SK-N-DZ (cell line): ENCODE measurements around the gene DENND2C.

ENCODE experiments used
- DNase-seq: peaks from one replicate; pipeline ENCODE4 v3.0.0-alpha.2; 2015; ENCODE audit warnings: low spot score

Gene DENND2C

DNA sequence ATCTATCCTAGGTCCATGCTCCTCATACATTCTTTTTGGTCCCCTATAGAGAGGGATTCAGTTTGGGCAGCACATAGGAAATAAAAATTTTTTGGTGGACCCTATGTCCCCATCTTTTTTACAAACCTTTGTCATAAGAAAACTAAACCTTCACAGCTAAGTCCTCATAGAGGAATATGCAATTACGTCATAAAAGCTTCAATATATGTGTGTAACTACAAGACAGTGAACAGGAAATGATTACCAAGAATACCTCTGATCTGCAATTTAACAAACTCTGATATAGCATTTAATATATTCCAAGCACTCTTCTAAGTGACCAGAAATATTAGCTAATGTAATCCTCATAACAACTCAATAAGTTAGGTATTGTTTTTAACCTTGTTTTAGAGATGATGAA is 6.3 kb upstream of the DENND2C start:
- DNase-seq: no peak

DNA sequence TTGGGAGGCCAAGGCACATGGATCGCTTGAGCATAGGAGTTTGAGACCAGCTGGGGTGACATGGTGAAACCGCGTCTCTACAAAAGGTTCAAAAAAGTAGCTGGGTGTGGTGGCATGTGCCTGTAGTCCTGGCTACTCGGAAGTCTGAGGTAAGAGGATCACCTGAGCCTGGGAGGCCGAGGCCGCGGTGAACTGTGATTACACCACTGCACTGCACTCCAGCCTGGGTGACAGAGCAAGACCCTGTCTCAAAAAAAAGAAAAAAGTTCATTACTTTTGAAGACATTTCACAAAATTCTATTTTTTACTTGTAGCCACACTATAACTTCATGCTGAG is 2.1 kb upstream of the DENND2C start:
- no peak for DNase-seq

DNA sequence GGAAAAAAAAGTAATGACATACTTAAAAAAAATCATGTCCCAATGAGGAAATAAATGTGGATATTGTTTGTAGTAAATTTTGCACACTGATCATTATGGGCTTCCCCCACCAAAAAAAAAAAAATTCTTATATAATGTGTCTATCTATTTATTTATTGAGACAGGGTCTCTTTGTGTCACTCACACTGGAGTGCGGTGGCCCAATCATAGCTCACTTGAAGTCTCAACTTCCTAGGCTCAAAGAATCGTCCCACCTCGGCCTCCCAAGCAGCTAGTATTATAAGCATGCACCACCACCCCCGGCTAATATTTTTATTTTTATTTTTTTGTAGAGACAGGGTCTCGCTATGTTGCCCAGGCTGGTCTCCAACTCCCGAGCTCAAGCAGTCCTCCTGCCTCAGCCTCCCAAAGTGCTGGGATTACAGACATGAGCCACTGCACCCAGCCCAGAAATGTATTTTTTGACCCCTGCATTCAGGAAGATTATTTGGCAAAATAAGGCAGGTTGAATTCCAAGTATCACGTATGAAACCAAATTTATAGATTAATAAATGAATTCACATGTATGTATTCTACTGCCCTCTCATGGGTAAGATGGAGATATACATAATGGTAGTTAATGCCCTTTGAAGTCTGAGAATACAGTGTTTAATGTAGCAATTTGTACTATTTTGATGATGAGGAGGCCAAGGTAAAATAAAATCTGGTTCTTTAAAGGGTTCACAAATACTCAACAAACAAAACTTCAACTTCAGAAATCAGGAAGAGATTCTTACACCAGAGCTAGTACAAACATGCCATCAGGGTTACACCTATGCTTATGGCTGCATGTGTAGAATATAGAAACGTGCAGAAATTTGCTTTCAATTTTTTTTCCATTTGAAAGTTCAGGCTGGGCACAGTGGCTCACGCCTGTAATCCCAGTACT is 1.4 kb upstream of the DENND2C start:
- DNase-seq: no peak

DNA sequence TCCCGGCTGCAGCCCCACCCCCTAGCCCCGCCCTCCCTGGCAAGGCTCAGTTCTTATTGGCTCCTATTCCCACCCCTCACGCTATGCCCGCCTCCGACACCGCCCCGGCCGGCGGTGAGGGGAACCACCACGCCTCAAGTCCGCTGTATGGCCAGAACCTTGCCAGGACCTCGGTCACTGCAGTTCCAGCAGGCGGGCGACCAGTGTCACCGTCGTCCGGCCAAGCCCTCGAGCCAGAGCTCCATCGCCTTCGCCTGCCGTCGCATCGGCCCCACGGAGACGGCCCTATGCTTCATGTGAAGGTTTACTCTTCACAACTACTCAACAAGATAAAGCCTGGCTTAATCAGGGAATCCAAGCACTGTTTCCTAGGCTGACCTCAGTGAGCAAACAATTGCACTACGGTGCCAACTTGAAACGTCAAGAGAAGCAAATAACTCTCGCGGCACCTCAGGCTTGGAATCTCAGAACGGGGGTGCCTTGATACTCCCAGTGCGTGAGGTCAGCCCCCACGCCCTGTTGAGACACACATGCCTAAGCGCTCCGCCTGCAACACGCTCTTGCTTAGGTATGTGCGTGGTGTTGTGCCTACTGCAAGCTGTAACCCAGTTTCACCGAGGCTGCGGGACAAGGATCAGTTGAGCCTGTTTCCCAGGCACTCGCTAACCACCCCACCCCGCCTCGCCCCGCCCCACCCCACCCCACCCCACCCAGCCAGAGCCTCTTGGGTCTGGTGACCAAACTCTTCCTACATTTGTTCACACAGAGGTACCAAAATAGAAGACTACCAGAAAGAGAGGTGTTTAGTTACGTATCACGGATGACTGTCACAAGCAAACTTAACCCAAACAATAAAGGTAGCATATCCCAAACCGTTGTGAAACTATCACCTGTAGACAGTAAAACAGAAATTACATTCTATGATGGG is 498 bp upstream of the DENND2C start:
- DNase-seq: peak; percentile 68

DNA sequence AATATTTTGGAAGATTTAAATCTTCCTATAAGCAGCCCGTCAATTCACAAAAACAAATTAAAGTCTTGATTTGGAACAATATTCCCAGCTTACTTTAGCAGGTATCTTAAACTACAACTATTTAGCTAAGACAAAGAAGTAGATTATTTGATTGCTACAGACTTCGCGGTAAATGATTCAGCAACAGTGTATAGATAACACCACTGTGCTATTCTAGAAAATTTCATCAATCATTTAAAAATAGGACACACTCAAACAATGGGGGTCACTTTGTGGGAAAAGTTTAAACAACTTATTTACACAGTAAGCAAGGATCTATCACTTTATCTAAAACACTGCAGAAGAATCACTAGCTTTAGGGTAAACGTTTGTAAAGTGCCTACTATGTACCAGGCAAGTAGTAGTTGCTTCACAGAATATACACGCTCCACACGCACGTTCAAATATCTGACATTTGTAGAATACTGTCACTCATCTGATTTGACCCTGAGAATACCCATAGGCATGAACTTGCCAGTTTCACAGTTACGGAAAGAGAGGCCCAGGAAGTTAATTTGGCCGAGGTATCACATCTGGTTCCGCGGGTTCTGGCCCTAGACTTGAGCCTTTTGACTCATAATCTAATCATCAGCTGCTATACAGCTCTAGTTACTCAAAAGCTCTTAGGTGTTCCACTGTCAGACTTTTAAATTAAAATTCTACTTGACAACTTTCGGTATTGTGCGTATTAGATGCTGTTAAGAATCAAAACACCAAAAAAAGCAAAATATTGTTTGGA is 876 bp downstream of the DENND2C start:
- no peak for DNase-seq

DNA sequence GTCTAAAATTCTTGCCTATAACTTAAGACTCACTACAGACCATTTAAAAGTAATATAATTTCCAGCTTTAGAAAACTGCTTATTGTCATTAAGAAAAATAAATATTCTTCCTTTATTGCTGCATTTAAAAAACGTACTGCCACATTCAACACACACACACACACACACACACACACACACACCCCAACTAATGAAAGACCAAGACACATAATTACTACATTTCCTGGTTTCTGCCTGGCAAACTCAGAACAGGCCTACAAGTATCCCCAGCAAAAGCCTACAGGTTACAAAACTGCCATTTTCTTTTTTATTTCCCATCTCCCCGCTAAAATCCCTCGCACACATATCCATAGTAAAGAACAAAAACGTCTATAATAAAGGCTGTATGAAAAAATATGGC is 1.5 kb downstream of the DENND2C start:
- no peak for DNase-seq

GRCh38 chr1:114666954-114667353 is 2.9 kb downstream of the DENND2C start:
- DNase-seq: no peak

GRCh38 chr1:114660238-114660637 is 9.6 kb downstream of the DENND2C start:
- DNase-seq: no peak

DNA sequence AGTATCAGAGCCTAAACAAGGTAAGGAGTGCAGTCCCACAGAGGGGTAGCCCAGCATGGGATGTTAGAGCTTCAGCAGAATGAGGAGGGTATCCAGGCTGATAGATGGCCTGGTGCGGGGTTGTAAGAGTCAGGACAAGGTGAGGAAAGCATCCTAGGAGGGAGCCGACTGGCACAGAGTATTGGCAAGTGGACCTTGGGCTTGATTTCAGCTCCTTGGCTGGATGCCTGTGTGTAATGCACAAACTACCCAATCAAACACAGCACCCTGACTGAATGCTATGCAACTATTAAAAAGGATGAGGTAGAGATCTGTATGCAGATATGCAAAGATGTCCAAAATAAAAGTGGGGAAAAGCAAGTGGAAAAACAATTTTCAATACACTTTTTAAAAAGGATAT is 18.0 kb downstream of the DENND2C start:
- no peak for DNase-seq

GRCh38 chr1:114648503-114648902 is 21.3 kb downstream of the DENND2C start:
- no peak for DNase-seq

GRCh38 chr1:114641377-114641776 is 28.5 kb downstream of the DENND2C start:
- no peak for DNase-seq

GRCh38 chr1:114638910-114639309 is 30.9 kb downstream of the DENND2C start:
- no peak for DNase-seq

- DNase-seq: no peak
Observed at GRCh38 chr1:114632427-114632826, 37.4 kb downstream of the DENND2C start.

- no peak for DNase-seq
Observed at GRCh38 chr1:114627107-114627506, 42.7 kb downstream of the DENND2C start.

- DNase-seq: no peak
Observed at GRCh38 chr1:114623364-114623763, 46.5 kb downstream of the DENND2C start.

DNA sequence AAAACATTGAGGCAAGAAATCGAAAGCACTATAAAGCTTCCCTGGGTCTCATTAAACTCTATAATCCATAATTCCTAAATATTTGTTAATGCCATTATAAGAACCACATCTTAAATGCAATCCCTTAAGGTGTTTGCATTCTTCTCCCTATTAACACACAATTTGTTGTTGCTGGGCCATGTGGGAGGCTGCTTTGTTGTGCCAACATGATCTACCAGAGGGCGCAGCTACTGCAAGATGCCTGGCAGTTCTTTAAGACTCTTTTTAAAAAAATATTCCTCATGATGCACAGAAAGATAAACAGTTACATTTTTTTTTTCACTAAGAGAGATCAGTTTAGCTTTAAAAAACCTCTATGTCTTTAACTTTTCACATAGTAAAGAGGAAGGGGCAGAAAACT is 49.4 kb downstream of the DENND2C start:
- no peak for DNase-seq

- DNase-seq: no peak
Observed at GRCh38 chr1:114618606-114619005, 51.2 kb downstream of the DENND2C start.

GRCh38 chr1:114610546-114611245 is 59.2 kb downstream of the DENND2C start:
- no peak for DNase-seq

- no peak for DNase-seq
Observed at GRCh38 chr1:114609826-114610225, 60.0 kb downstream of the DENND2C start.

GRCh38 chr1:114609026-114609425 is 60.8 kb downstream of the DENND2C start:
- DNase-seq: peak; percentile 31

DNA sequence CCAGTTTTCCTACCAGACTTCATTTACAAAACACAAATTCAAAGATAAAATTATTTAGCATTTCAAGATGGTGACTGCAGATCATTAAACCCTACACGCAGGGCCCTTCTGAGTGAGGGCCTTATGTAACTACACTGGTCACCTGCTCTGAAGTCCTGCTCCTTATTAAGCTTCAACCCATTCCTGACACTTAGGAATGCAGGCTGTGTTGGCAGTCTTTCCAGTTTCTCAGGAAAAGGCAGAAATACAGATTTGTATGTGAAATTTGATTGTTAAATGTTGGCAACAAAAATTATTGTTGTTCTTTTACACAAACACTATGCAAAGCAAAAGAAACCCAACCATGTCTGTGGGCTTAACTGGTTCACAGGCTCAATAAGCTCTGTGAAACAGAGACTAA is 62.6 kb downstream of the DENND2C start:
- no peak for DNase-seq
